Neural progenitor cell (in vitro differentiated cells): Measurements from ENCODE around the gene PIP5K1B. TPM values are rescaled to one million over a fixed set of nuclear protein-coding genes. Genes with fewer than 3 reads are reported as not detected.

Experiments used
- DNase-seq: peaks from one replicate; pipeline ENCODE4 v3.0.0-alpha.2; 2016; ENCODE audit warnings: low spot score
- H2AFZ ChIP-seq: fragments of 200-600 bp; sonication (generic); replicated peaks from 2 replicates; pipeline ENCODE4 v1.6.1; 2016; ENCODE audit warnings: antibody characterized with exemption
- H3F3A ChIP-seq: fragments of 200-600 bp; sonication (generic); 2 replicates; pipeline ENCODE4 v1.6.1; 2016; ENCODE audit warnings: antibody characterized with exemption, low read depth
- H3K27ac ChIP-seq: fragments of 200-600 bp; sonication (generic); 2 replicates; pipeline ENCODE4 v1.5.1; 2016; ENCODE audit warnings: mild to moderate bottlenecking
- H3K27me3 ChIP-seq: fragments of 200-600 bp; sonication (generic); 2 replicates; pipeline ENCODE4 v1.6.1; 2016; ENCODE audit warnings: mild to moderate bottlenecking, moderate library complexity
- H3K36me3 ChIP-seq: fragments of 200-600 bp; sonication (generic); 2 replicates; pipeline ENCODE4 v1.5.1; 2016
- H3K4me1 ChIP-seq: fragments of 200-600 bp; sonication (generic); 2 replicates; pipeline ENCODE4 v1.6.1; 2016; ENCODE audit warnings: mixed run types
- H3K4me2 ChIP-seq: fragments of 200-600 bp; sonication (generic); 2 replicates; pipeline ENCODE4 v1.6.1; 2016
- H3K4me3 ChIP-seq: fragments of 200-600 bp; sonication (generic); 2 replicates; pipeline ENCODE4 v1.5.1; 2016
- H3K79me2 ChIP-seq: fragments of 200-600 bp; sonication (generic); 2 replicates; pipeline ENCODE4 v1.6.1; 2016; ENCODE audit warnings: low read depth
- H3K9ac ChIP-seq: fragments of 200-600 bp; sonication (generic); 2 replicates; pipeline ENCODE4 v1.6.1; 2016
- H3K9me3 ChIP-seq: fragments of 200-600 bp; sonication (generic); 2 replicates; pipeline ENCODE4 v1.5.1; 2016; ENCODE audit warnings: low read depth
- H4K20me1 ChIP-seq: fragments of 200-600 bp; sonication (generic); 2 replicates; pipeline ENCODE4 v1.6.1; 2016; ENCODE audit warnings: low read depth
- H3K27ac Mint-ChIP-seq: 3 replicates; pipeline ENCODE4 v1.8.0; 2021; ENCODE audit warnings: mixed read lengths
- H3K27me3 Mint-ChIP-seq: 2 replicates; pipeline ENCODE4 v1.8.0; 2022; ENCODE audit warnings: low read depth, mild to moderate bottlenecking, inconsistent platforms, moderate library complexity, mixed read lengths; ENCODE audit not compliant: insufficient read depth
- H3K36me3 Mint-ChIP-seq: 3 replicates; pipeline ENCODE4 v1.8.0; 2021; ENCODE audit warnings: mixed read lengths
- H3K4me1 Mint-ChIP-seq: 3 replicates; pipeline ENCODE4 v1.8.0; 2021; ENCODE audit warnings: mixed read lengths
- H3K4me3 Mint-ChIP-seq: 3 replicates; pipeline ENCODE4 v1.8.0; 2021; ENCODE audit warnings: mild to moderate bottlenecking, moderate library complexity, mixed read lengths
- H3K9me3 Mint-ChIP-seq: 3 replicates; pipeline ENCODE4 v1.8.0; 2020; ENCODE audit warnings: mixed read lengths
- EZH2 ChIP-seq: fragments of 200-600 bp; sonication (generic); IDR thresholded peaks from 2 replicates; pipeline ENCODE4 v1.6.1; 2017; ENCODE audit warnings: antibody characterized with exemption, mild to moderate bottlenecking, moderate library complexity
- EZH2phosphoT487 ChIP-seq: fragments of 200-600 bp; sonication (generic); IDR thresholded peaks from 2 replicates; pipeline ENCODE4 v1.6.1; 2017; ENCODE audit warnings: antibody characterized with exemption
- total RNA-seq: library from RNA; depleted of rRNA; stranded (reverse); fragments of >200 nt; gene quantifications from 2 replicates; pipeline ENCODE4 v1.2.3, GENCODE V29; 2015; ENCODE audit warnings: low replicate concordance
- TF ChIP-seq, protein P1 (sequence below): fragments of 200-600 bp; sonication (generic); IDR thresholded peaks from 2 replicates; pipeline ENCODE4 v1.5.1; 2017; ENCODE audit warnings: antibody characterized with exemption, mild to moderate bottlenecking

The PIP5K1B gene
- total RNA-seq, 1 donor from 2014 or later, result 3.2 TPM

DNA sequence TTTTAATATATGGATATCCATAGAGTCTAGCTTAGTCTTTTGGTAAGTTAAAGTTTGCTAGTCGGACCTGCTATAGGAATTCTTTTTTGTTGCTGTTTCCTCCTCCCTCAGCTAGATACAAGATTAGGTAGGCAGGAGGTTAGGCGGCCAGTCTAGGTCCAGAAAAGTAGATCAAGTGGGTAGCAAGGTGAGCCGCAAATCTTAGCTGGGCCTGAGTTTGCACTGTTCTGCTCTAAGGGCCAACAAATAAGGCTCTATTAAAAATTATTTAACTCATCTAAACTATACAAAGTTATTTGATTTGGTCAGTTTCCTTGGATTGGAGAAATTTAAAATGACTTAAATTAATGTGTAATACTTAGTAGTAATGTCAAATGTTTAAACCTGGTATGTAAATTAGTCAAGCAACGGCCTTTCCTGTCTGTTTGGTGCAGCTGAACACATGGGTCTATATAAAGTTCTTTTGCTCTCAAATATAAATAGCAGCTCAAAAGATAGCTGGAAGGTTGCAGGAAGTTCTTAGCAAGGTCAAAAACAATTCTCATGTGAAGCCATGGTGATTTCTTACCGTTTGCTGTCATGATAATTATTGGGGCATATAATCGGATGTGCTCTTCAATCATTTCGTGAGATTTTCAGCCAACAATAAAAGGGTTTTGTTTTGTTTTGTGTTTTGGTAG is 236.9 kb downstream of the PIP5K1B start:
- H3K9me3 ChIP-seq, result no peaks in the 10 kb centered on the region
- Mint-ChIP-seq H3K27ac (no peak overlapping the region), H3K27me3 (no peaks in the 10 kb centered on the region), H3K36me3 (peaks cover 24% of the 10 kb centered on the region), H3K4me3 (no peak overlapping the region), H3K4me1 (no peaks in the 10 kb centered on the region), H3K9me3 (no peaks in the 10 kb centered on the region)
- H3K27ac ChIP-seq, result no peak overlapping the region
- no peaks in the 10 kb centered on the region for H3K36me3 ChIP-seq
- no peak for DNase-seq
- H3K4me1 ChIP-seq, result no peaks in the 10 kb centered on the region
- no peaks in the 10 kb centered on the region for H4K20me1 ChIP-seq
- no peak overlapping the region for H2AFZ ChIP-seq
- H3K4me3 ChIP-seq, result no peak overlapping the region
- no peaks in the 10 kb centered on the region for H3F3A ChIP-seq
- TF ChIP-seq, protein P1, sequence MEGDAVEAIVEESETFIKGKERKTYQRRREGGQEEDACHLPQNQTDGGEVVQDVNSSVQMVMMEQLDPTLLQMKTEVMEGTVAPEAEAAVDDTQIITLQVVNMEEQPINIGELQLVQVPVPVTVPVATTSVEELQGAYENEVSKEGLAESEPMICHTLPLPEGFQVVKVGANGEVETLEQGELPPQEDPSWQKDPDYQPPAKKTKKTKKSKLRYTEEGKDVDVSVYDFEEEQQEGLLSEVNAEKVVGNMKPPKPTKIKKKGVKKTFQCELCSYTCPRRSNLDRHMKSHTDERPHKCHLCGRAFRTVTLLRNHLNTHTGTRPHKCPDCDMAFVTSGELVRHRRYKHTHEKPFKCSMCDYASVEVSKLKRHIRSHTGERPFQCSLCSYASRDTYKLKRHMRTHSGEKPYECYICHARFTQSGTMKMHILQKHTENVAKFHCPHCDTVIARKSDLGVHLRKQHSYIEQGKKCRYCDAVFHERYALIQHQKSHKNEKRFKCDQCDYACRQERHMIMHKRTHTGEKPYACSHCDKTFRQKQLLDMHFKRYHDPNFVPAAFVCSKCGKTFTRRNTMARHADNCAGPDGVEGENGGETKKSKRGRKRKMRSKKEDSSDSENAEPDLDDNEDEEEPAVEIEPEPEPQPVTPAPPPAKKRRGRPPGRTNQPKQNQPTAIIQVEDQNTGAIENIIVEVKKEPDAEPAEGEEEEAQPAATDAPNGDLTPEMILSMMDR, result no peak
- TF ChIP-seq EZH2, result no peak
- no peak for TF ChIP-seq EZH2phosphoT487
- no peak overlapping the region for H3K4me2 ChIP-seq
- no peak overlapping the region for H3K9ac ChIP-seq
- no peaks in the 10 kb centered on the region for H3K27me3 ChIP-seq
- no peaks in the 10 kb centered on the region for H3K79me2 ChIP-seq

DNA sequence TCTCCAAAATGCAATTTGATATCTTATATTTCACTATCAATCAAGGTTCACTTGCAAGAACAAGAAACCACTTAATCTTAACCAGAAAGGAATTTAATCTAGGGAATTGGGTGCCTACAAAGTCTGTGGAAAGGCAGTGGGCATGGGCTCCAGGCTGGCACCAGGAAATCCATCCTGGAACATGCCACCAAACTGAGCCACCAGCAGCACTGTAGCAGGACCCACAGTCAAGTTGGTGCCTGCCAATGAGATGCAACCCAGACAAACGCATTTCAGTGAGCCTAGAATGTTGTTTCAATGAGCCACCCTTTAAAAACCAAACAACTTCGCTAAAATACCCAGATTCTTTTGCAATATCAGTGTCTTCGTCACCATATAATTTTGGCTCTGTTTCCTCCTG is 237.8 kb downstream of the PIP5K1B start:
- Mint-ChIP-seq H3K4me3 (no peak overlapping the region), H3K9me3 (no peaks in the 10 kb centered on the region), H3K4me1 (no peaks in the 10 kb centered on the region), H3K27me3 (no peaks in the 10 kb centered on the region), H3K36me3 (peaks cover 20% of the 10 kb centered on the region), H3K27ac (no peak overlapping the region)
- Histone ChIP-seq H3K4me1 (no peaks in the 10 kb centered on the region), H3K4me3 (no peak overlapping the region), H3K4me2 (no peak overlapping the region), H3K27ac (no peak overlapping the region), H3F3A (no peaks in the 10 kb centered on the region), H3K79me2 (no peaks in the 10 kb centered on the region), H3K27me3 (no peaks in the 10 kb centered on the region), H2AFZ (no peak overlapping the region), H4K20me1 (no peaks in the 10 kb centered on the region), H3K9me3 (no peaks in the 10 kb centered on the region), H3K36me3 (no peaks in the 10 kb centered on the region), H3K9ac (no peak overlapping the region)
- TF ChIP-seq, protein P1, result no peak
- no peak for TF ChIP-seq EZH2
- TF ChIP-seq EZH2phosphoT487, result no peak
- DNase-seq, result no peak

GRCh38 chr9:68947015-68947414 is 242.0 kb downstream of the PIP5K1B start:
- no peak overlapping the region for H3K27ac ChIP-seq
- no peaks in the 10 kb centered on the region for H3K36me3 ChIP-seq
- Mint-ChIP-seq H3K27me3 (peaks cover 2% of the 10 kb centered on the region), H3K9me3 (no peaks in the 10 kb centered on the region), H3K27ac (no peak overlapping the region), H3K4me3 (no peak overlapping the region), H3K36me3 (peaks cover 12% of the 10 kb centered on the region), H3K4me1 (no peaks in the 10 kb centered on the region)
- no peaks in the 10 kb centered on the region for H3F3A ChIP-seq
- H3K27me3 ChIP-seq, result no peaks in the 10 kb centered on the region
- no peaks in the 10 kb centered on the region for H3K79me2 ChIP-seq
- no peak for DNase-seq
- no peak overlapping the region for H3K9ac ChIP-seq
- no peaks in the 10 kb centered on the region for H3K4me1 ChIP-seq
- no peak overlapping the region for H2AFZ ChIP-seq
- H3K4me3 ChIP-seq, result no peak overlapping the region
- H3K4me2 ChIP-seq, result no peak overlapping the region
- TF ChIP-seq, protein P1, result no peak
- TF ChIP-seq EZH2 (no peak), EZH2phosphoT487 (no peak)
- H4K20me1 ChIP-seq, result no peaks in the 10 kb centered on the region
- H3K9me3 ChIP-seq, result no peaks in the 10 kb centered on the region
